Measurements from ENCODE around the gene RNF180.
A peak's percentile ranks its signal among the peaks of the same experiment; 100 is the strongest.
"Not testable (repeated sequence)": the region's sequence is repeated elsewhere in the genome, so short reads cannot be mapped to it uniquely, and the experiment has no call there.

The RNF180 gene

GRCh38 chr5:64285188-64286130 lies 119.8 kb downstream of the RNF180 start:
- no peak for DNase-seq (ENCODE audit: low spot score)

GRCh38 chr5:64286381-64286780 lies 120.7 kb downstream of the RNF180 start:
- DNase-seq (ENCODE audit: low spot score), result no peak

GRCh38 chr5:64288496-64288895 lies 122.9 kb downstream of the RNF180 start:
- DNase-seq (ENCODE audit: low spot score), result not testable (repeated sequence)

- DNase-seq (ENCODE audit: low spot score), result no peak
Measured at GRCh38 chr5:64292611-64293215, 127.1 kb downstream of the RNF180 start.

- DNase-seq (ENCODE audit: low spot score), result no peak
Measured at GRCh38 chr5:64295101-64295500, 129.5 kb downstream of the RNF180 start.

GRCh38 chr5:64298586-64298985 lies 132.9 kb downstream of the RNF180 start:
- DNase-seq (ENCODE audit: low spot score), result no peak

- no peak for DNase-seq (ENCODE audit: low spot score)
Measured at GRCh38 chr5:64299805-64300204, 134.2 kb downstream of the RNF180 start.

GRCh38 chr5:64301566-64301965 lies 135.9 kb downstream of the RNF180 start:
- no peak for DNase-seq (ENCODE audit: low spot score)

GRCh38 chr5:64308135-64308534 lies 142.5 kb downstream of the RNF180 start:
- no peak for DNase-seq (ENCODE audit: low spot score)

- DNase-seq (ENCODE audit: low spot score), result no peak
Measured at GRCh38 chr5:64312491-64312890, 146.8 kb downstream of the RNF180 start.

- no peak for DNase-seq (ENCODE audit: low spot score)
Measured at GRCh38 chr5:64315778-64316177, 150.1 kb downstream of the RNF180 start.

- DNase-seq (ENCODE audit: low spot score), result no peak
Measured at GRCh38 chr5:64318175-64318574, 152.5 kb downstream of the RNF180 start.

- no peak for DNase-seq (ENCODE audit: low spot score)
Measured at GRCh38 chr5:64323591-64323990, 157.9 kb downstream of the RNF180 start.

- no peak for DNase-seq (ENCODE audit: low spot score)
Measured at GRCh38 chr5:64330728-64331231, 165.1 kb downstream of the RNF180 start.

GRCh38 chr5:64331597-64332277 lies 166.1 kb downstream of the RNF180 start:
- no peak for DNase-seq (ENCODE audit: low spot score)

- no peak for DNase-seq (ENCODE audit: low spot score)
Measured at GRCh38 chr5:64333886-64334285, 168.2 kb downstream of the RNF180 start.

- DNase-seq (ENCODE audit: low spot score), result no peak
Measured at GRCh38 chr5:64339769-64340168, 174.1 kb downstream of the RNF180 start.

GRCh38 chr5:64340293-64340692 lies 174.7 kb downstream of the RNF180 start:
- DNase-seq (ENCODE audit: low spot score), result no peak

GRCh38 chr5:64341340-64341739 lies 175.7 kb downstream of the RNF180 start:
- DNase-seq (ENCODE audit: low spot score), result no peak

GRCh38 chr5:64344501-64344900 lies 178.9 kb downstream of the RNF180 start:
- no peak for DNase-seq (ENCODE audit: low spot score)

- no peak for DNase-seq (ENCODE audit: low spot score)
Measured at GRCh38 chr5:64347309-64347708, 181.7 kb downstream of the RNF180 start.

GRCh38 chr5:64364426-64364825 lies 198.8 kb downstream of the RNF180 start:
- no peak for DNase-seq (ENCODE audit: low spot score)

GRCh38 chr5:64384765-64385164 lies 219.1 kb downstream of the RNF180 start:
- peak; percentile 0 for DNase-seq (ENCODE audit: low spot score)

Data from HuH-7.5 (cell line).